ENCODE data around the gene DDX23. TPM values are rescaled to one million over a fixed set of nuclear protein-coding genes. Genes with fewer than 3 reads are reported as not detected.

DDX23 gene
- total RNA-seq, 5 donors from 2014 or later (not counting 1 experiment from before 2014, with no cell fraction given), result 86.8 to 158 (median 144) TPM

DNA sequence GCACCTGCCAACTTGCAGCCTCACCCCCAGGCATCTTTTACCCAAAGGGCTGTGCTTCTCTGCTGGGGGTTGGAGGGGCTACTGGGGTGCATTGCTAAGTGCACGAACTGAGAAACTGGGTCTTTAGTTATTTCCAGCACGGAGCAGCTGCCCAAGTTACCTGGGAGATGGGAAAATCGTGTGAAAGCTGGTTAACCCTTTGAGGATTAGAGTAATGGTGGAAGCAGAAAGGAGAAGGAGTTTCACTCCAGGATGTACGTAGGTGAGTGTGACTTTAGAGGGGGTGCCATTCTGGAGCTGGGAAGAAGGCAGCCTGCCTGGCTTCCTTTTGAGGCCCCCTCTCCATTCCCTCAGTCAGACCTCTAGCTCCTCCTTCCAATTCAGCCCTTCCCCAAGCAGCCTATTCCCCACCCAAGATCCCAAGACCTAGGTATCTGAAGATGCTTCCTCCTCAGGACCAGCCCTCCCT lies 62.1 kb downstream of the DDX23 start:
- H3K4me3 Mint-ChIP-seq, result peak overlapping the region; percentile 3 to 73 (median 34)
- H3K27me3 ChIP-seq (replicated peaks in 1 of 2; ENCODE audit: control insufficient read depth in 2 of 2, extremely low read depth in 1 of 2, insufficient read depth in 2 of 2, low read length in 1 of 2), result peaks cover 0 to 54% of the 10 kb centered on the region in 2 experiments
- no peaks in the 10 kb centered on the region for H3K36me3 ChIP-seq (ENCODE audit: control insufficient read depth in 2 of 2, extremely low read depth in 1 of 2, insufficient read depth in 1 of 2, low read length in 1 of 2)
- no peaks in the 10 kb centered on the region for H3K9me3 ChIP-seq
- H3K27ac ChIP-seq (ENCODE audit: low read length), result no peak overlapping the region
- 38% methylated on average over 3 of the region's 4 CpGs for WGBS (ENCODE audit: insufficient coverage)
- H3K36me3 Mint-ChIP-seq, result no peaks in the 10 kb centered on the region
- H3K4me3 ChIP-seq (ENCODE audit: control insufficient read depth in 1 of 2, extremely low read depth in 1 of 2, low read length in 1 of 2), result no peak overlapping the region
- peaks cover 3 to 16% of the 10 kb centered on the region in 2 experiments for H3K4me1 ChIP-seq (ENCODE audit: control insufficient read depth in 1 of 2, extremely low read depth in 1 of 2, insufficient read depth in 2 of 2, low read length in 2 of 2)
- peaks cover 48 to 51% of the 10 kb centered on the region in 2 donors for H3K27me3 Mint-ChIP-seq
- H3K9me3 Mint-ChIP-seq, result no peaks in the 10 kb centered on the region
- ATAC-seq (replicated peaks in 1 of 4), result no peak
- DNase-seq, result no peak
- no peak overlapping the region for H3K27ac Mint-ChIP-seq
- peaks cover 5 to 18% (median 14%) of the 10 kb centered on the region in 3 donors for H3K4me1 Mint-ChIP-seq
- CTCF ChIA-PET, result interaction anchor here in 1 of 2 donors (0.6 to 0.8 kb wide), 3 partner anchors 10 to 1630 kb away, joined by 3 to 7 read pairs (median 5); no protein-coding TSS in a partner anchor
- POLR2A ChIA-PET, result no interaction called here

DNA sequence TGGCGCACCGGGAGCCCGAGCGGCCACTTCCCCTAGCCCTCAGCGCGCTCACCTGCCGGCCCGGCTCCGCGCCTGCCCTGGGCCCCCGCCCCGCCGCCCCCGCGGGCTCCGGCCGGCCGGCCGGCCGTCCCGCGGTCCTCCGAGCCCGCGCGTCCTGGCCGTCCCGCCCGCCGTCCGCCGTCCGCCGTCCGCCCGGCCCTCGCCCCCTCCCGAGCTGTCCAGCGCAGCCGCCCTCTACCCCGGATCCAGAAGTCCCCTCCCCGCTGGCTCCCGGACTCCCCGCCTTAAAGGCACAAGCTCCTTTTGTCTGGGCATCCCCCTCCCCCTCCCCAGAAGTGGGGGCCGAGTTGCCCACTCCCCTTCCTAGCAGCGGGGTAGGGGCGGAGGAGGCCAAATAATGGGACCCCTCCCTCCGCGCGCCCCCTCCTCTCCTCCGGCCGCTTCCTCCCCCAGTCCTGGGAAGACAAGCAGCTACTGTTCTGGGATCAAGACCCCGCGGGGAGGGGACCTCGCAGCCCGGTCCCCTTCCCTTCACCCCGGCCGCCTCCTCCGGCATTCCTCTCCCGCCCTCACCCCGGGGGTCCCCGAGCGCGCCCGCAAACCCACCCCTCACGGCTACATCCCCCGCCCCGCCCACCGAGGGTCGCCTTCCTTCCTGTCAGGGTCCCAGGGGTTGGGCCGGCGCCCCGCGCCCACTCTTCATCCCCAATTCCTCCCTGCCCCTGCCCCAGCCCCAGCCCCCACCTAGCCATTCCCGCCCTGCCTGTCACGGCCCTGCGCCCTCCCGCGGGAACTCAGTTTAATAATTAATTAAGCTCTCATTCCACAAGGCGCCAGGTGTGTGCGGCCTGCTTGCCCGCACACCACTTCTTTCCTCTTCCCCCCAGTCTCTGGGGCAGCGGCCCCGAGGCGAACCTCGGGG lies 62.8 kb downstream of the DDX23 start, which contains the start of gene ADCY6:
TSS of gene ADCY6 (minus strand) at position 236 of the 922 bp plus-strand sequence. CDS start 5,655 bp downstream, outside the sequence.
- no peak for DNase-seq
- POLR2A ChIA-PET, result no interaction called here

DNA sequence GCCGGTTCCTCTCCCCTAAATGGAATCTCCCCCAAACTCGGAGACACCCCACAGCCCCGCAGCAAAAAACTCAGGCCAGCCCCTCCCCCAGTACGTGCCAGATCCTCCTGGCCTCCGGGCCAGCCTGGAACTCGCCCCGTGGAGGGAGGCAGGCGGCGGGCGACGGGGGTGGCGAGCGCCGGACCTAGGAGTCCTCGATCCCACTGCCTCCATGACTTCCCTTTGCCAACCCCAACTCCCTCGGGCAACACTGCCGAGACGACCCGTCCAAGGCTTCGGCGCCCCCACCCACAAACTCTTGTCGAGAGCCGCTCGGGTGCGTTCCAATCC lies 63.5 kb downstream of the DDX23 start:
- Histone ChIP-seq H3K4me1 (ENCODE audit: control insufficient read depth in 1 of 2, extremely low read depth in 1 of 2, insufficient read depth in 2 of 2, low read length in 2 of 2) (peaks cover 3 to 16% of the 10 kb centered on the region in 2 experiments), H3K4me3 (ENCODE audit: control insufficient read depth in 1 of 2, extremely low read depth in 1 of 2, low read length in 1 of 2) (peak overlapping the region in 1 of 2 donors; percentile 4), H3K36me3 (ENCODE audit: control insufficient read depth in 2 of 2, extremely low read depth in 1 of 2, insufficient read depth in 1 of 2, low read length in 1 of 2) (no peaks in the 10 kb centered on the region), H3K27me3 (replicated peaks in 1 of 2; ENCODE audit: control insufficient read depth in 2 of 2, extremely low read depth in 1 of 2, insufficient read depth in 2 of 2, low read length in 1 of 2) (peaks cover 0 to 54% of the 10 kb centered on the region in 2 experiments), H3K9me3 (no peaks in the 10 kb centered on the region), H3K27ac (ENCODE audit: low read length) (no peak overlapping the region)
- DNase-seq (no peak), ATAC-seq (replicated peaks in 1 of 4) (peak in 1 of 4 experiments; percentile 12)
- H3K27ac Mint-ChIP-seq, result no peak overlapping the region
- WGBS (ENCODE audit: insufficient coverage), result 17% methylated on average over 23 of the region's 25 CpGs
- CTCF ChIA-PET, result no interaction called here
- peak overlapping the region; percentile 63 to 73 (median 70) for H3K4me3 Mint-ChIP-seq
- H3K9me3 Mint-ChIP-seq, result no peaks in the 10 kb centered on the region
- no peaks in the 10 kb centered on the region for H3K36me3 Mint-ChIP-seq
- H3K27me3 Mint-ChIP-seq, result peaks cover 49% of the 10 kb centered on the region in 2 donors
- POLR2A ChIA-PET, result no interaction called here
- peaks cover 5 to 18% (median 14%) of the 10 kb centered on the region in 3 donors for H3K4me1 Mint-ChIP-seq

More for the DNA sequence above, 62.8 kb downstream of the DDX23 start, which contains the start of gene ADCY6:
- peaks cover 3 to 16% of the 10 kb centered on the region in 2 experiments for H3K4me1 ChIP-seq (ENCODE audit: control insufficient read depth in 1 of 2, extremely low read depth in 1 of 2, insufficient read depth in 2 of 2, low read length in 2 of 2)
- Mint-ChIP-seq H3K27ac (no peak within 1 kb of the TSS), H3K27me3 (peaks cover 49% of the 10 kb centered on the region in 2 donors), H3K4me1 (peaks cover 5 to 18% (median 14%) of the 10 kb centered on the region in 3 donors), H3K4me3 (peak within 1 kb of the TSS; percentile 63 to 73 (median 70)), H3K36me3 (no peaks in the 10 kb centered on the region), H3K9me3 (no peaks in the 10 kb centered on the region)
- peak within 1 kb of the TSS; percentile 30 to 38 for H3K4me3 ChIP-seq (ENCODE audit: control insufficient read depth in 1 of 2, extremely low read depth in 1 of 2, low read length in 1 of 2)
- H3K27me3 ChIP-seq (replicated peaks in 1 of 2; ENCODE audit: control insufficient read depth in 2 of 2, extremely low read depth in 1 of 2, insufficient read depth in 2 of 2, low read length in 1 of 2), result peaks cover 0 to 54% of the 10 kb centered on the region in 2 experiments
- ATAC-seq (replicated peaks in 1 of 4), result peak in 3 of 4 experiments; percentile 24 to 37 (median 31)
- CTCF ChIA-PET, result interaction anchor here in 1 of 2 donors (0.6 to 0.8 kb wide), 3 partner anchors 11 to 1631 kb away, joined by 3 to 7 read pairs (median 5); no protein-coding TSS in a partner anchor
- no peak within 1 kb of the TSS for H3K27ac ChIP-seq (ENCODE audit: low read length)
- H3K36me3 ChIP-seq (ENCODE audit: control insufficient read depth in 2 of 2, extremely low read depth in 1 of 2, insufficient read depth in 1 of 2, low read length in 1 of 2), result no peaks in the 10 kb centered on the region
- no peaks in the 10 kb centered on the region for H3K9me3 ChIP-seq
- WGBS (ENCODE audit: insufficient coverage), result under 1% methylated on average over 70 of the region's 86 CpGs

DNA sequence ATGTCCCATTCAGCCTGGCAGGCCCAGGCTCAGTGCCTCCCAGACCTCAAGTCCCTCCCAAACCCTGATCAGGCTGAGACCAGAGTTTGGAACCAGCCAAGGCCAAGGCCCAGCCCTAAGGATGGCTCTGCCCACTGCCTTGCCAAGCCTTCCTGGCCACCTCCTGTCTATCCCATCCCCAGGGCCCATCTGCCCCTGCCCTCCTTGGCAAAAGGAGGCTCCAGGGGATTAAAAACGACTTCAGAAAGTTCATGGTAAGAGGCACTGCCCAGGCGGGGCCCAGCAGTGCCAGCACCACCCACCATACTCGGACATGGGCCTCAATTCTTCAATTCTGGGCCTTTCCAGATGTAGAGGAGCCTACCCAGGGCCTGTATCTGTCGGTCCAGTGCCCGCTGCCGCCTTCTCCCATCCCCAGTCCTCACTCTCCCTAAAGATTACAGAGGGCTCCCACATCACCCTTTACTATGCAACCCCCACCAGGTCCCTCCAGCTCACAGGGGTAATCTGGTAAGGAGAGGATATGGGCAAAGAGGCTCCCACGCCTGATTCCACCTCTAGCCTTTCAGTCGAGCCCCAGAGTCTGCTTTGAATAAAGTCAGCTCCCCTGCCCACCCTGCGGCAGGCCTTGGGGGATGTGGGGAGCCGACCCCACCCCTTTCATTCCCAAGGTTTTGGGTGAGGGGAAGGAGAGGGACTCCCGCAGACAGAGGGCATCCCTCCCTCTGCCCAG lies 64.0 kb downstream of the DDX23 start:
- no peaks in the 10 kb centered on the region for H3K9me3 Mint-ChIP-seq
- DNase-seq, result no peak
- H3K4me1 Mint-ChIP-seq, result peaks cover 5 to 18% (median 14%) of the 10 kb centered on the region in 3 donors
- no peaks in the 10 kb centered on the region for H3K36me3 Mint-ChIP-seq
- no peak for ATAC-seq (replicated peaks in 1 of 4)
- Histone ChIP-seq H3K4me3 (ENCODE audit: control insufficient read depth in 1 of 2, extremely low read depth in 1 of 2, low read length in 1 of 2) (peak overlapping the region in 1 of 2 donors; percentile 4), H3K9me3 (no peaks in the 10 kb centered on the region), H3K36me3 (ENCODE audit: control insufficient read depth in 2 of 2, extremely low read depth in 1 of 2, insufficient read depth in 1 of 2, low read length in 1 of 2) (no peaks in the 10 kb centered on the region), H3K27ac (ENCODE audit: low read length) (no peak overlapping the region), H3K4me1 (ENCODE audit: control insufficient read depth in 1 of 2, extremely low read depth in 1 of 2, insufficient read depth in 2 of 2, low read length in 2 of 2) (peaks cover 3 to 16% of the 10 kb centered on the region in 2 experiments), H3K27me3 (replicated peaks in 1 of 2; ENCODE audit: control insufficient read depth in 2 of 2, extremely low read depth in 1 of 2, insufficient read depth in 2 of 2, low read length in 1 of 2) (peaks cover 0 to 51% of the 10 kb centered on the region in 2 experiments)
- WGBS (ENCODE audit: insufficient coverage), result 60% methylated on average over 3 of the region's 11 CpGs
- H3K27ac Mint-ChIP-seq, result no peak overlapping the region
- H3K4me3 Mint-ChIP-seq, result peak overlapping the region; percentile 63 to 73 (median 70)
- POLR2A ChIA-PET, result no interaction called here
- peaks cover 49 to 52% of the 10 kb centered on the region in 2 donors for H3K27me3 Mint-ChIP-seq
- CTCF ChIA-PET, result no interaction called here

DNA sequence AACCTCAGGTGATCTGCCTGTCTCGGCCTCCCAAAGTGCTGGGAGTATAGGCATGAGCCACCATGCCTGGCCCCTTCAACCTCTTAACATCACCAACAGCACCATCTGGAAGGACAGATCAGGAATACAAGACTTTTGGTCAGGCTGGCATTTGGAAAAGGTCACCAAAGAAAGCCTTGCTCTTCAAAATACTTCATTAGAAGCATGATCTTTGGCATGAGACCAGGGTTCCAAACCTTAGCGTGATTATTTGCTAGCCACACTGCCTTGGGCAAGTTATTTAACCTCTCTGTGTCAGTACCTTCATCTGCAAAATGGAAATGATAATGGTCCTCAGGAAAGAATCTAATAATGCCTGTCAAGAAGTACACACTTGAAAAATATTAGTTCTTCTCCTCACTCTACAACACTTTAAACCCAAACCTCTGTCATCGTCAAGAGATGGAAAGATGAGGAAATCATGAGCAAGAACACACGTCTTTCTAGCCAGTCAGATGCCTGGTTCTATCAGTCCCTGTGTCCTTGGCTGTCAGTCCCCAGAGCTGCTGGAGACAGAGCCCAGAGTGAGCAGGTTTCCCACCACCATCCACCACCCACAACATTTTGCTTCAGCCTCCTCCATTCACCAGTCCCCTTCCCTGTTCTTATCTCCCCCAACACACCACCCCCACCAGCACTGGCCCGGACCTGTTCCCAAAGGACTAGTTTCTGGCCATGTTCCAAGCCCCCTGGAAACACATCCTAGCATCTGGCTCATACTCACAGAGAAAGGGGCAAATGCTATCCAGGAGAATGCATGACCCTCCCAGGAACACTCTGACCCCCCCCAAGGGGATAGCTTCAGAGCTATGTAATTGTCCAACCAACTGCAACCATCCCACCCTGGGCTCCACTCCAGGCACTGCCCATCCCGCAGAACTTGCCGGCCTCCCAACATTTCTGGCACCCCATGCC lies 65.1 kb downstream of the DDX23 start:
- no peak for DNase-seq
- Histone ChIP-seq H3K27ac (ENCODE audit: low read length) (no peak overlapping the region), H3K4me1 (ENCODE audit: control insufficient read depth in 1 of 2, extremely low read depth in 1 of 2, insufficient read depth in 2 of 2, low read length in 2 of 2) (peaks cover 3 to 16% of the 10 kb centered on the region in 2 experiments), H3K4me3 (ENCODE audit: control insufficient read depth in 1 of 2, extremely low read depth in 1 of 2, low read length in 1 of 2) (no peak overlapping the region), H3K36me3 (ENCODE audit: control insufficient read depth in 2 of 2, extremely low read depth in 1 of 2, insufficient read depth in 1 of 2, low read length in 1 of 2) (no peaks in the 10 kb centered on the region), H3K9me3 (no peaks in the 10 kb centered on the region), H3K27me3 (replicated peaks in 1 of 2; ENCODE audit: control insufficient read depth in 2 of 2, extremely low read depth in 1 of 2, insufficient read depth in 2 of 2, low read length in 1 of 2) (peaks cover 0 to 48% of the 10 kb centered on the region in 2 experiments)
- peak overlapping the region in 1 of 3 donors; percentile 70 for H3K4me3 Mint-ChIP-seq
- no peak for ATAC-seq (replicated peaks in 1 of 4)
- no peaks in the 10 kb centered on the region for H3K9me3 Mint-ChIP-seq
- ChIA-PET CTCF (no interaction called here), POLR2A (no interaction called here)
- H3K4me1 Mint-ChIP-seq, result peaks cover 5 to 18% (median 14%) of the 10 kb centered on the region in 3 donors
- no peaks in the 10 kb centered on the region for H3K36me3 Mint-ChIP-seq
- 78% methylated on average over 5 of the region's 7 CpGs for WGBS (ENCODE audit: insufficient coverage)
- peaks cover 49 to 55% of the 10 kb centered on the region in 2 donors for H3K27me3 Mint-ChIP-seq
- peak overlapping the region in 1 of 2 donors; percentile 10 for H3K27ac Mint-ChIP-seq

Data from T-cell (primary cell).